ENCODE results near the gene METTL22. TPM values are rescaled to one million over a fixed set of nuclear protein-coding genes. Genes with fewer than 3 reads are reported as not detected.

The METTL22 gene
- total and polyA plus RNA-seq, 2 donors from 2014 or later: 12.0 to 26.2 TPM

DNA sequence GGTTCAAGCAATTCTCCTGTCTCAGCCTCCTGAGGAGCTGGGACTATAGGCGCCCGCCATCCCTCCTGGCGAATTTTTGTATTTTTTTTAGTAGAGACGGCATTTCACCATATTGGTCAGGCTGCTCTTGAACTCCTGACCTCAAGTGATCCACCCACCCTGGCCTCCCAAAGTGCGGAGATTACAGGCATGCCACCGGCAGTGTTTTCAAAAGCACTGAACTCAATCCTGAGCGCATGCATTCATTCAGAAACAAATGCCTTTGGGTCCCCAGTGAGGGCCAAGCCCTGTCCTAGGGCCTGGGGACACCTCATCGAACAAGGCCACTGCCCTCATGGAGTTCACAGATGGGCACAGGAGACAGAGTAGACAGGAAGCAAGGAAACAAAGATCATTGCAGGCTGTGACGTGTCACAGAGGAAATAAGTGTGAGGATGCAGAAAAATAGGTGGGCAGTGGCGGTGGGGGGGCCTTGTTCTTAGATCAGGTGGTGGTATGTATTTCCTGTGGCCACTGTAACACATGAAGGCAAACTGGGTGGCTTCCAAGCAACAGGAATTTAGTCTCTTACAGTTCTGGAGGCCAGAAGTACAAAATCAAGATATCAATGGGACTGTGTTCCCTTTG is 43.7 kb upstream of the METTL22 start:
- TF ChIP-seq, protein P1, sequence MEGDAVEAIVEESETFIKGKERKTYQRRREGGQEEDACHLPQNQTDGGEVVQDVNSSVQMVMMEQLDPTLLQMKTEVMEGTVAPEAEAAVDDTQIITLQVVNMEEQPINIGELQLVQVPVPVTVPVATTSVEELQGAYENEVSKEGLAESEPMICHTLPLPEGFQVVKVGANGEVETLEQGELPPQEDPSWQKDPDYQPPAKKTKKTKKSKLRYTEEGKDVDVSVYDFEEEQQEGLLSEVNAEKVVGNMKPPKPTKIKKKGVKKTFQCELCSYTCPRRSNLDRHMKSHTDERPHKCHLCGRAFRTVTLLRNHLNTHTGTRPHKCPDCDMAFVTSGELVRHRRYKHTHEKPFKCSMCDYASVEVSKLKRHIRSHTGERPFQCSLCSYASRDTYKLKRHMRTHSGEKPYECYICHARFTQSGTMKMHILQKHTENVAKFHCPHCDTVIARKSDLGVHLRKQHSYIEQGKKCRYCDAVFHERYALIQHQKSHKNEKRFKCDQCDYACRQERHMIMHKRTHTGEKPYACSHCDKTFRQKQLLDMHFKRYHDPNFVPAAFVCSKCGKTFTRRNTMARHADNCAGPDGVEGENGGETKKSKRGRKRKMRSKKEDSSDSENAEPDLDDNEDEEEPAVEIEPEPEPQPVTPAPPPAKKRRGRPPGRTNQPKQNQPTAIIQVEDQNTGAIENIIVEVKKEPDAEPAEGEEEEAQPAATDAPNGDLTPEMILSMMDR (IDR thresholded peaks at IDR 0.05; ENCODE audit: borderline replicate concordance, extremely low read depth, insufficient read depth): no peak
- H3K9ac ChIP-seq (ENCODE audit: low read length in 3 of 3): no peak overlapping the region
- no peaks in the 10 kb centered on the region for H3K36me3 ChIP-seq (ENCODE audit: control insufficient read depth in 2 of 3, insufficient read depth in 3 of 3, low read length in 3 of 3)
- H3K27ac ChIP-seq (ENCODE audit: low read depth in 2 of 2, low read length in 2 of 2): no peak overlapping the region
- no peak for FAIRE-seq
- H3K27me3 ChIP-seq (ENCODE audit: control insufficient read depth, insufficient read depth, low read length): no peaks in the 10 kb centered on the region
- intact Hi-C loops (cut with DNase I): no loop called here
- no peaks in the 10 kb centered on the region for H3K4me1 ChIP-seq (ENCODE audit: control insufficient read depth in 2 of 3, insufficient read depth in 2 of 3, low read depth in 1 of 3, low read length in 3 of 3)
- no peak for DNase-seq
- no peak overlapping the region for H3K4me3 ChIP-seq (ENCODE audit: low read length in 3 of 3)
- no peaks in the 10 kb centered on the region for H3K9me3 ChIP-seq (ENCODE audit: control insufficient read depth in 2 of 3, insufficient read depth in 1 of 3, low read length in 3 of 3)

DNA sequence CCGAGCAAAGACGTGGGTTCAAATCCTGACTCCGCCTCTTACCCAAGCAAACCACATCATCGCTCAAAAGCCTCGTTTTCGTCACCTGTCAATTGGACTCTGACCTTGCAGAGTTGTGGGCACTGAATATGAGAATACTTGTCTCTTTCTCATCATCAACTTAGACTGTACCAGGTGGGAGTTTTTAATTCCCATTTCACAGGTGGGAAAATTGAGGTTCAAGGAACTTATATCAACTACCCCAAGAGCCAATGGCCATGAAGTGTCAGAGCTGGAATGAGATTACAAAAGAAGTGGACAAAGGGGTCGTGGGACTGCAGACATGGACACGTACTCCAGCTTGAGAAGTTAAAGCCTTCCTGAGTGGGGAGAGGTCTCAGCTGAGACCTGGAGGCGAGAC is 41.9 kb upstream of the METTL22 start:
- intact Hi-C loops (cut with DNase I): no loop called here
- Histone ChIP-seq H3K36me3 (ENCODE audit: control insufficient read depth in 2 of 3, insufficient read depth in 3 of 3, low read length in 3 of 3) (no peaks in the 10 kb centered on the region), H3K9ac (ENCODE audit: low read length in 3 of 3) (no peak overlapping the region), H3K4me1 (ENCODE audit: control insufficient read depth in 2 of 3, insufficient read depth in 2 of 3, low read depth in 1 of 3, low read length in 3 of 3) (no peaks in the 10 kb centered on the region), H3K4me3 (ENCODE audit: low read length in 3 of 3) (no peak overlapping the region), H3K9me3 (ENCODE audit: control insufficient read depth in 2 of 3, insufficient read depth in 1 of 3, low read length in 3 of 3) (no peaks in the 10 kb centered on the region), H3K27me3 (ENCODE audit: control insufficient read depth, insufficient read depth, low read length) (no peaks in the 10 kb centered on the region), H3K27ac (ENCODE audit: low read depth in 2 of 2, low read length in 2 of 2) (no peak overlapping the region)
- DNase-seq (no peak), FAIRE-seq (no peak)
- TF ChIP-seq, protein P1 (IDR thresholded peaks at IDR 0.05; ENCODE audit: borderline replicate concordance, extremely low read depth, insufficient read depth): no peak

DNA sequence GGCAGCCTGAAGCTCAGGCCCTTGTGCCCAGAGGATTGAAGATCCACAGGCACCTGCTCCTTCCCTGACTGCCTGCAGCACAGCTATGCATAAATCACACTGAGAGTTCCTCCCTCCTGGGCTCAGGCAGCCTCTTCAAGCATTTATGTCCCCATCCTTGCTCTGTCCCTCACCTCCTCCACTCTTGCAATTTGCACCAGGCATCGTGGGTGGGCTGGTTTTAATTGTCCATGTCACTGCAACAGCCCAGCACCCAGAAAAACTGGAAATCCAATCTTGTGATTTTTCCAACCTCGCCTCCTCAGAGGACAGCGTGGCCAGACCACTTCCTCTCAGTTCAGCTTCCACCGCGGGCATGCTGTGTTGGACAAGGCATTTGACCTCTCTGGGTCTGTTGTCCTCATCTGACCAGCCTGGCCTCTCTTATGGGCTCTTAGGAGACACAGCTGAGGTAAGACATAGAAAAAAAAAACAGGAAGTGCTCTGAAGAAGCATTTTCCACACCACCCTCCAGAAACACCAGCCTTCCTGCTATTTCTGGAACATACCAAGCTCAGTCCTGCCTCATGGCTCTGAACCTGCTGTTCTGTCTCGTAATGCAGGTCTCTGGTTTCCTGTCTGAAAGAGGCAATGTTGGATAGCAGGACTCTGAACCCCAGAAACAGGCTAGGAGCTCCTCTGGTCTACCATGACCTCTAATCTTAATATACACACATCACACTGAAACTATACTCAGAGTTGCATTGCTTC is 39.5 kb upstream of the METTL22 start:
- TF ChIP-seq, protein P1 (IDR thresholded peaks at IDR 0.05; ENCODE audit: borderline replicate concordance, extremely low read depth, insufficient read depth): no peak
- DNase-seq (peak in 4 of 5 donors; percentile 82 to 91 (median 86)), FAIRE-seq (no peak)
- no peaks in the 10 kb centered on the region for H3K9me3 ChIP-seq (ENCODE audit: control insufficient read depth in 2 of 3, insufficient read depth in 1 of 3, low read length in 3 of 3)
- H3K4me1 ChIP-seq (ENCODE audit: control insufficient read depth in 2 of 3, insufficient read depth in 2 of 3, low read depth in 1 of 3, low read length in 3 of 3): no peaks in the 10 kb centered on the region
- intact Hi-C loops (cut with DNase I): no loop called here
- no peak overlapping the region for H3K27ac ChIP-seq (ENCODE audit: low read depth in 2 of 2, low read length in 2 of 2)
- no peak overlapping the region for H3K4me3 ChIP-seq (ENCODE audit: low read length in 3 of 3)
- H3K9ac ChIP-seq (ENCODE audit: low read length in 3 of 3): no peak overlapping the region
- H3K27me3 ChIP-seq (ENCODE audit: control insufficient read depth, insufficient read depth, low read length): no peaks in the 10 kb centered on the region
- H3K36me3 ChIP-seq (ENCODE audit: control insufficient read depth in 2 of 3, insufficient read depth in 3 of 3, low read length in 3 of 3): no peaks in the 10 kb centered on the region
